PFSK-1 (cell line): ENCODE results near the gene MYLIP.

Source experiments
- FOXP2 ChIP-seq: optimal IDR thresholded peaks from 2 replicates; pipeline ENCODE3; 2011; ENCODE audit warnings: borderline replicate concordance, control low read depth, inconsistent platforms; ENCODE audit not compliant: insufficient read depth; ENCODE audit errors: extremely low read length, extremely low read depth
- POLR2AphosphoS5 ChIP-seq: IDR thresholded peaks from 2 replicates; pipeline ENCODE4 v1.6.1; 2012; ENCODE audit warnings: low read depth, mild to moderate bottlenecking, control low read depth, low read length, moderate library complexity
- SIN3A ChIP-seq: IDR thresholded peaks from 2 replicates; pipeline ENCODE4 v1.6.1; 2012; ENCODE audit warnings: mild to moderate bottlenecking, low read length, moderate library complexity, borderline replicate concordance; ENCODE audit not compliant: insufficient read depth
- TAF1 ChIP-seq: IDR thresholded peaks from 2 replicates; pipeline ENCODE4 v1.6.1; 2012; ENCODE audit warnings: low read length, control low read depth, borderline replicate concordance; ENCODE audit not compliant: insufficient read depth
- TF ChIP-seq, protein P1 (sequence below), 2 experiments: IDR thresholded peaks; 2 replicates each; pipeline versions ENCODE4 v1.6.1 to v1.8.0; 2011 to 2012; ENCODE audit warnings: low read depth in 2 of 2, low read length in 2 of 2, control low read depth in 1 of 2, inconsistent platforms in 1 of 2, mild to moderate bottlenecking in 1 of 2, moderate library complexity in 1 of 2; ENCODE audit not compliant: insufficient read depth in 1 of 2

MYLIP gene

DNA sequence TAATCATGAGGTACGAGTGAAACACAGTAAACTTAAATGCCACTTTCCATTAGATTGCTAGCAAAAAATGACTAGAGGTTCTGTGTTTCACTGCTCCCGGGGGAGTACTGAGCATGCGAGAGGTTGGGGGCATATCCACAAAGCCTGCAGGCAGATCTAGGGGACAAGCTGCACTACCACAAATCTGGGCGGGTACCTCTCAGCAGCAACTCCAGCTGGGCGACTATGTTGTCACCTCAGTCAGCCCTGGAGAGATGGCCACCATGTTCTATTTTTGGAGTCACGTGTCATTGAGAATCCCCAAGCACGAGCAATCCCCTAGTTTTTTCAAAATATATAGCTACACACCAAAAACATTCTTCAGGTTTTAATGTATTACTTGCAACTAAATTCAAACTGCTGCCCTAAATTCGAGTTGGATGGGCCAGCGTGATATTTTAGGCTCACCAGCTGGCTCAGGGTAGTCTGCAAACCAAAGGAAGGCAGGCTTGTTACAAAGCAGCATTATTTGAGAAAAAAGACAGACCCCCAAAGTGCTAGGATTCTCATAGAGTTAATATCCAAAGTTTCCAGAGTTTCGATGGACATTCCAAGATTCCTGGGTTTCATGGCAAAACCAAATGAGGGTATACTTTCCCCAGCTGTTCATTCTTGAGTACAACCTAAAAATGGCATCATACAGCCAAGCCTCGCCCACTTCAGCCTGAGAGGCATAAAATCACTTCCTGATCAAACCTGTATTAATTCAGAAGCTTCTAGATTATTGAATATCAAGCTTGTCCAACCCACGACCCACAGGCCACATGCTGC is 24.1 kb upstream of the MYLIP start:
- TF ChIP-seq, protein P1, sequence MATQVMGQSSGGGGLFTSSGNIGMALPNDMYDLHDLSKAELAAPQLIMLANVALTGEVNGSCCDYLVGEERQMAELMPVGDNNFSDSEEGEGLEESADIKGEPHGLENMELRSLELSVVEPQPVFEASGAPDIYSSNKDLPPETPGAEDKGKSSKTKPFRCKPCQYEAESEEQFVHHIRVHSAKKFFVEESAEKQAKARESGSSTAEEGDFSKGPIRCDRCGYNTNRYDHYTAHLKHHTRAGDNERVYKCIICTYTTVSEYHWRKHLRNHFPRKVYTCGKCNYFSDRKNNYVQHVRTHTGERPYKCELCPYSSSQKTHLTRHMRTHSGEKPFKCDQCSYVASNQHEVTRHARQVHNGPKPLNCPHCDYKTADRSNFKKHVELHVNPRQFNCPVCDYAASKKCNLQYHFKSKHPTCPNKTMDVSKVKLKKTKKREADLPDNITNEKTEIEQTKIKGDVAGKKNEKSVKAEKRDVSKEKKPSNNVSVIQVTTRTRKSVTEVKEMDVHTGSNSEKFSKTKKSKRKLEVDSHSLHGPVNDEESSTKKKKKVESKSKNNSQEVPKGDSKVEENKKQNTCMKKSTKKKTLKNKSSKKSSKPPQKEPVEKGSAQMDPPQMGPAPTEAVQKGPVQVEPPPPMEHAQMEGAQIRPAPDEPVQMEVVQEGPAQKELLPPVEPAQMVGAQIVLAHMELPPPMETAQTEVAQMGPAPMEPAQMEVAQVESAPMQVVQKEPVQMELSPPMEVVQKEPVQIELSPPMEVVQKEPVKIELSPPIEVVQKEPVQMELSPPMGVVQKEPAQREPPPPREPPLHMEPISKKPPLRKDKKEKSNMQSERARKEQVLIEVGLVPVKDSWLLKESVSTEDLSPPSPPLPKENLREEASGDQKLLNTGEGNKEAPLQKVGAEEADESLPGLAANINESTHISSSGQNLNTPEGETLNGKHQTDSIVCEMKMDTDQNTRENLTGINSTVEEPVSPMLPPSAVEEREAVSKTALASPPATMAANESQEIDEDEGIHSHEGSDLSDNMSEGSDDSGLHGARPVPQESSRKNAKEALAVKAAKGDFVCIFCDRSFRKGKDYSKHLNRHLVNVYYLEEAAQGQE (IDR thresholded peaks at IDR 0.05; ENCODE audit: insufficient read depth in 1 of 2, low read depth in 2 of 2, low read length in 2 of 2) = no peak
- TF ChIP-seq TAF1 (no peak), SIN3A (no peak), POLR2AphosphoS5 (no peak), FOXP2 (no peak)

DNA sequence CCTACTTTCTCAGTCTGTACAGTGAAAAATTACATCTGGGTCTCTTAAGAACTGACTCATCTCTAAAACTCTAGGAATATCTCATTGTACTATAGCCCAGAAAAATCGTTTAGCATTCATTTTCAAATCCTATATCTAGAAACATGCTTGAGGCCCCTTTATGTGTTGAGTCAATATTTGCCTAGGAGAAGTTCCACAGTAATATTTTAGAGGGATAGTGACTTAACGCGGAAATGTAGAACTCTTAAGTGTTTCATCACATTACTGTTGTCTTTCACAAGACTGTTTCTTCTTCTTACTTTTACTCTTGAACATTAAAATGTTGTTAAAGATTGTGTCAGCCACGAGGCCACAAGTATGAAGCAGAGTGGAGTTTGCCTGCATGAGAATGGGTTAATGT is 23.0 kb upstream of the MYLIP start:
- TF ChIP-seq FOXP2 = no peak
- TF ChIP-seq, protein P1 (IDR thresholded peaks at IDR 0.05; ENCODE audit: insufficient read depth in 1 of 2, low read depth in 2 of 2, low read length in 2 of 2) = no peak
- TF ChIP-seq TAF1 = no peak
- no peak for TF ChIP-seq SIN3A
- no peak for TF ChIP-seq POLR2AphosphoS5

DNA sequence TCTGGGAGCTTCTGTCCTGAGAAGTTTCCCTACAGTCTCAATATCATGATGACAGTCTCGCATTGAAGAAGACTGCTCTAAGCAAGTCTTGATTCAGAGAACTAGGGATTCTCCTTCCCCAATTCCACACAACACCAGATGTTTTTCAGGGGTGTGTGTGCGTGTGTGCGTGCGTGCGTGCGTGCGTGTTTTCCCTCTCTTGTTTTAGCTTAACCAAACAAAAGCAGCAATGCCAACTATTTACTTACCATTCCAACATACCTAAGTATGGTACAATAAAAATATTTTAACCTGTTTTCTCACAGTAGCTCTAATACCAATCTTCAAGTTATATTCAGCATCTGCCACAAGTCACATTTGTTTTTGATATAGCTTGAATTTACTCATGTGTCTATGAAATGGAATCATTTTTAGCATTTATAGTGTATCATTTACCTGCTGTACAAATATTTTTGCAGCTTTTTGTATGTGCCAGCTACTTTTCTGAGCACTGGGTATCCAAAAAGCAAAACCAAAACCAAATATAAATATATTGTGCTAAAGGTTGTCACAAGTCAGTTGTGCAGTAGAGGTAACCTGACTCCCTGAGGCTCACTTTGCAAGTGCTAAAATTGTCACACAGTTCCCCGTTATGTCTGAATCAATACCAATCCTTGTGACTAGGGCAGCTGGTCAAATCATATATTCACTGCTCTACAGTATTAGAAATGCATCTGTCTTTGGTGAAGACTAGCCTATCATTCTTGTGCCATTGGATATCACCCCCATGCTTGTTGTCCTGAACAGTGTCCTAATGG is 21.7 kb upstream of the MYLIP start:
- TF ChIP-seq FOXP2 = no peak
- TF ChIP-seq TAF1 = no peak
- TF ChIP-seq POLR2AphosphoS5 = no peak
- TF ChIP-seq, protein P1 (IDR thresholded peaks at IDR 0.05; ENCODE audit: insufficient read depth in 1 of 2, low read depth in 2 of 2, low read length in 2 of 2) = no peak
- TF ChIP-seq SIN3A = no peak

DNA sequence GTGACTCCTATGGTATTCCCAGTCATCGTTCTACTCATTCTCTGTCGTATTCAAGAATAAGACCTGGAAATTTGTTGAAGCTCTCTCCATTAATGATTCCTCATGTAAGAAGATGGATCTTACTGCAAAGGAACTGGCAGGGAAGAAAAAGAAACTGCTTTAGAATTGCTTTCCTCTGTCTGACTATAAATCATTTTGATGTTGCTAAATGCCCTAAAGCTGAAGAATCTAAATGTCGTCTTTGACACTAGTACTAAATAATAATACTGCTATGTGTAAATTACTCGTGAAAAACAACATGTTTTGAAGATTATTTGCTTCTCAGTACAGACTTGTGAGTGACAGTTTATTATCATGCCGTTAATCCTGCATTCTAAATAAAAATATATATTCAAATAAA is 20.5 kb upstream of the MYLIP start:
- TF ChIP-seq SIN3A = no peak
- TF ChIP-seq POLR2AphosphoS5 = no peak
- no peak for TF ChIP-seq TAF1
- TF ChIP-seq FOXP2 = no peak
- TF ChIP-seq, protein P1 (IDR thresholded peaks at IDR 0.05; ENCODE audit: insufficient read depth in 1 of 2, low read depth in 2 of 2, low read length in 2 of 2) = no peak
